ENCODE data around the gene SREK1.

SREK1 gene

GRCh38 chr5:66134407-66134861 is 9.7 kb upstream of the SREK1 start:
- no peak for TF ChIP-seq CTCF (IDR thresholded peaks at IDR 0.05)

DNA sequence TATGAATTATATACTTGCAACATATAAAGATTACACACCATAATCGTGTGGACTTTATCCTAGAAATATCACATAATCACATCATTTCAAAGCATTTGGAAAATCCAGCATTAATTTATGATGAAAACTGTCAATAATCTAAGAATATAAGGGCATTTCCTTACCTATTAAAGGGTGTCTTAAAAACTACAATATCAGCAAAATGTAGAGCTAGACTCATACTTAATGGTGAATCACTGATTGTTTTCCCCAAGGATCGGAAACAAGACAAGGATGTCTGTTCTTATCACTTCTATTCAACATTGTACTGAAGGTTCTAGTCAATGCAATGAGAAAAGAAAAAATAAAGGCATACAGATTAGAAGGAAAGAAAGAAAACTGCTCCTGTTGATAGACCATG is 8.0 kb upstream of the SREK1 start:
- TF ChIP-seq CTCF (IDR thresholded peaks at IDR 0.05): no peak

DNA sequence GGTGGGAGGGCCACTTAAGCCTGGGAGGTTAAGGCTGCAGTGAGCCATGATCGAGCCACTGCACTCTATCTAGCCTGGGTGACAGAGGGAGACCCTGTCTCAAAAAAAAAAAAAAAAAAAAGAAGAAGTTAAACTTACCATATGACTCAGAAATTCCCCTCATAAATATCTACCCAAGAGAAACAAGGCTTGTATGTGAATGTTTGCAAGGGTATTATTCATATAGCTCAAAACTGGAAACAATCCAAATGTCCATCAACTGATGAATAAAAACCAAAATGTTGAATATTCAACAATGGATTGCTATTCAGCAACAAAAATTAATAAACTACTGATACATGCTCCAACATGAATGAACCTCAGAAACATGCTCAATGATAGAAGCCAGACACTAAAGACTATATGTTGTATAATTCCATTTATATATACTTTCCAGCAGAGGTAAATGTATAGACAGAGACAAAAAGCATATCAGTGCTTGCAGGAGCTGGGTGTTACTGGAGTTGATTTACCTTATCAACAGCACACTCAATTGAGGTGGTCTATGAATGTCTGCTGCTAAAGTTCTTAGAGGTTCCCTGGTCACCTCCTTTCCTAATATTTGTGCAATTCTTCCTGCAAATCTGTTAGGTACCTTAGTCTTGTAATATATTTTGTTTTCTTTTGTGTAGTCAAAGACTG is 5.3 kb upstream of the SREK1 start:
- no peak for TF ChIP-seq CTCF (IDR thresholded peaks at IDR 0.05)

DNA sequence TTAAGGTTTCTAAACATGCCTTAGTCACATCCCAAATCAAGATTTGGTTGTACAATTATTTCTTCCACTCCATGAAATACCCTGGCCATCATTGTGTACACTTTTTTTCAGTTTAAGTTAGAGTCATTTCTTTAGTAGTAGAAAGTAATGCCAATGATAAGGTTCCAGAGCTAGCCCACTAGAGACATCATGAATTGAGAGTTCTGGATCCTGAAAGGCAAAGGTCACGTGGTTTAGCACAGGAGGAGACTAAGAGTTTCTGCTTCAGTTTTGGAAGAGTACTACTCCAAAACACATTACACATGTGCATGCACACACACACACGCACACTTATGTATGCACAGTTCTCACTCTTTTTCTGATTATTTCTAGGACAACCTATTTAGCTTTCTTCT is 4.8 kb upstream of the SREK1 start:
- no peak for TF ChIP-seq CTCF (IDR thresholded peaks at IDR 0.05)

- TF ChIP-seq CTCF (IDR thresholded peaks at IDR 0.05): no peak
Measured at GRCh38 chr5:66142417-66142816, 1.7 kb upstream of the SREK1 start.

DNA sequence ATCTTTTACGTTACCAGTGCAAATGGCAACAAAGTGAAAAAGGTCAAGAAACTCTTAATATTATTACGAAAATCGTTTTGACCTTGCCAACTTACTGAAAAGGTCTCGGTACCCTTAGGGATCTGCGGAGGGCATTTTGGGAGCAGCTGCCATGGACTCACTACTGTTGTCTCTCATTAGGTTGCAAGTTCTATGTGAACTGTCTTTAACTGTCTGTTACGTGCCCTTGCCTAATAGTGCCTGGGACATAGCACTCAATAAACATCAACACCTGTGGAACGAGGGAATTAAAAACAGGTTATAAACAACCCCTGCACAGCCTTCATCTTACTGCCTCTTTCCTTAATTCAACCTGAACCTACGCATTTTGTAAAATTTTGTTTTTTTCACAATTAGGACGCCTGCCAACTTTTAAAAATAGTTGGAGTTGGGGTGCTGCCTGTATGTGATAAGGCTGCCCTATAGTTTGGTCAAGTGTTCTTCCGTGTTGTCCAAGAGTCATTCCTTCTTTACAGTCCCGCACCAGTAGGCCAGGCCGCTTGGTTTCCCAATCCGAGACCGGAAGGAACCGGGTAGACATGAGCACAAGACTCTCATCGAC is 527 bp upstream of the SREK1 start:
- TF ChIP-seq CTCF (IDR thresholded peaks at IDR 0.05): no peak

DNA sequence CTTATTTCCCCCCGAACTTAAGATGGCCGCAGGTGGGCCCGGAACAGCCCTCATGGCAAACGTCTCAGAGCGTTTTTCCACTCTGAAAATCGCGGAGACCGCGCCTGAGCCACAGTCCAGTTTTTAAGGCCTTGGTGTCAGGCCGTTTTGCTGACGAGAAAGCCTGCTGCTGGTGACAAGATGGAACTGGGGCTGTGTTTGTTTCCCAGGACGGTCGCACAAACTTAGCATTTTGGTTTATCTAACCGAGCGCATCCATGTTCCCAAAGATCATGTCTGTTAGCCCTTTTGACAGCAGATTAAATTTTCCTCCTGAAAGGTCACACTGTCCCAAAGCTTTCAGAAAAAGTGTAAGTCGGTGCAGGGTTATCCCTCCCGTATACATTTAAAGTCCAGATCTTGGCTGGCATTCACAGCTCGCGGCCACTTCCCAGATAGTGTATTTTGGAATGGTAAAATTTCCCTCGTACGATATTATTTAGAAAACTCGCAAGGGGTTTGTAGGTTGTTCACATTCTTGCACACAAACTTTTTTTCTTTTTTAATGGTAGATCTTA is 812 bp downstream of the SREK1 start:
- TF ChIP-seq CTCF (IDR thresholded peaks at IDR 0.05): no peak
